GM18502 (cell line): ENCODE data around the gene SEMA5A.

Experiments used
- ATAC-seq: cut with Tn5 transposase; IDR thresholded peaks from one replicate; pipeline ENCODE4 v1.9.1; 2021; ENCODE audit warnings: mild to moderate bottlenecking; ENCODE audit not compliant: unreplicated experiment, poor library complexity

SEMA5A gene

DNA sequence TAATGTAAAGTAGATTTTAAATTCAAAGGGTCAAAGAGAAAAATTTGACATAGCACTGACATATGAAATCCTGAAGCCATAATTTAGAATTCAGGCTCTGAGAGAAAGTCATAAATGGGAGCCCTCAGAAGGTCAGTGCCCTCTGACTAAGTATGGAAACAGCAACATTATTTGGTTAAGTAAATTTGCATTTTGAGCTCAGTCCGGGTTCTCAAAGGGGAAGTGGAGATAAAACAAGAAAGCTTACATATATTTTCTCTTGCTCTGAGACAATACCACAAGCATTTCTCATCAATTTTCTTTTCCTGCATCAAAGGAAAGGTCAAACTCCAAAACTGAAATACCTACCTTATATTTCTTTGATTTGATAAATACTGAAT, 348.0 kb downstream of the SEMA5A start:
- peak; percentile 96 for ATAC-seq

DNA sequence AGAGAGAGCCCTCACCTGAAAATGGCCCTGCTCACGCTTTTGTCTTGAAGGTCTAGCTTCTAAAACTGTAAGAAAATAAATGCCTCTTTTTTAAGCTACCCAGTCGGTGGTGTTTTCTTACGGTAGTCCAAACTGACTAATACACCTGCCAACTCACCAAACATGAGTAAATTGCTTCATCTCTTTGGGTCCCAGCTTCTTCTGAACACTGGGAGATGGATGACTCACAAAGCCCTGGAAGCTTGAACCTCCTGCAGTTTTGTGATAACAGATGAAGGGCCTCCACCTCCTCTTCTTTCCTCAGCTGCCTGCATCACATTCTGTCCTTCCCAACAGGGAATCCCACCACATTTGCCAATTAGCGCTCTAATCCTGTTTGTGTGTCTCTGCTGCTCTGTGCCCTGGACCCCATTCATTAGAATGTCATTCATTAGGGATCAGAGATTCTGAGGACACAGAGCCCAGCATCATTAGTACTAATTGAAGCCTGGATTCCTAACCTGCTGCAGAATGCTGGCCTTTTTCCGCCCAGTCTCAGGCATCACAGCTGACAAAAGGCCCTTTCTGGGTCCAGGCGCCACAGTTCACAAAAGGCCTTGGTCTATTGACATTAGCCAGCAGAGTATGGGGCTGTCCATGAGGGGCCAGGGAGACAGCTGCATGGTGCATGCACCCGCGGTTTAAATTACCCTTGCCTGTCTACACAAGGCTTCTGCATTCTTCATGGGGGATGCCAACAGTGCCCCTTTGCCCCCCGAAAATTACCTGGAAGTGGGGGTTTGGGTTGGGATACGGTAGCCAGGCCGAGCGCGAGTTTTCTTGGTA, 349.3 kb downstream of the SEMA5A start:
- no peak for ATAC-seq

DNA sequence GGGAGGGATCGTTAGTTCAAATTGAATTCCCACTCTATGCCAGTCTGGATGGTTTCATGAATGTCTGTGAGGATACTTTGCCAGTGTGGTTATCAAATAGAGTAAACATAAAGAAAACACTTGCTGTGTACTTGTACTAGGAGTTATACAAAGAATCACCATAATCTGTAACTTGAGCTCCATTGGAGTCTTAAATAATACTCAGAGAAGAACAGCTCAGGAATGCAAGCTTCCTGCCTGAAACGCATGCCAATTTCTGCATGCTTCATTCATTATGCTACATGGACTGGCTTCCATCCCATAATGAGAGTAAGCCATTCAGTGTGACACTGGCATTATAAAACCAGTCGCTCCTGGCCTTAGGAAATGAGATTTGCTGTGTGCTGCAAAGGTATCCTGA, 351.4 kb downstream of the SEMA5A start:
- no peak for ATAC-seq

GRCh38 chr5:9192266-9192665, 353.6 kb downstream of the SEMA5A start:
- ATAC-seq, result no peak

- no peak for ATAC-seq
Measured at GRCh38 chr5:9189681-9190080, 356.2 kb downstream of the SEMA5A start.

DNA sequence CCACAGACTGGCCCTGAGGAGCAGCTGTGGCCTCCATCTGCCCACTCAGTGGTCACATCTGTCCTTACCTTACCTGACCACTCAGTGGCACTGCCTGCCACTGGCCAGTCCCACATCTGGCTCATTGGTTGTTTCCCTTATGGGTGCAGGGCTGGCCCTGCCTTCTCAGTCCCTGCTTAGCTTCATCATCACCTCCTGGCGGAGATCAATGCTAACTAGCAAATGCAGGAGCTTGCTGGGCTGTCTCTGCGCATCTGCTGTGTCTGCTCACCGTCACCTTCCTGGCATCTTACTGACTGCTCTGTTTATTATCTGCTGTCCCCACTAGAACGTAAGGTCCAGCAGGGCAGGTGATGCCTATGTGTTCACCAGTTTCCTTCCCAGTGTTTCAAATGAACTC, 356.9 kb downstream of the SEMA5A start:
- ATAC-seq, result no peak

- ATAC-seq, result no peak
Measured at GRCh38 chr5:9188131-9188530, 357.7 kb downstream of the SEMA5A start.

DNA sequence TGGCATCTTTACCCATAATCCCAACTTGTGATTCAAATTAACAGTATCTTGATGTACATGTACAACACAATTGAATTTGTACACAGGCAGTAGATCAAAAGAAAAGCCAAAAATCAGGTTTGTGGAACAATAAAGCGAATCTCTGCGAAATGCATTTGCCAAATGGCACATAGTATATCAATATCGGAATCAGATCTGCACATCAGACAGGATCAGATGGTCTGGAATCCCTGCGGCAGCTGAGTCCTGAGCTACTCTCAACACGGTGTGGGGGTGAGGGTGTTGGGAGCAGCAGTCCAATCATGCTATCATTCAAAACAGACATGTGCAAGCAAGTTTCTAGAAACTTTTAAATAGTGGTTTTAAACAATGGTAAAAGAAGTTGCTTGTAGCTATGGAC, 358.3 kb downstream of the SEMA5A start:
- ATAC-seq, result no peak

- ATAC-seq, result no peak
Measured at GRCh38 chr5:9186069-9186468, 359.8 kb downstream of the SEMA5A start.

GRCh38 chr5:9183992-9184391, 361.9 kb downstream of the SEMA5A start:
- ATAC-seq, result no peak

GRCh38 chr5:9182899-9183695, 362.8 kb downstream of the SEMA5A start:
- ATAC-seq, result no peak

GRCh38 chr5:9176641-9177040, 369.2 kb downstream of the SEMA5A start:
- no peak for ATAC-seq

GRCh38 chr5:9174446-9174845, 371.4 kb downstream of the SEMA5A start:
- ATAC-seq, result no peak

- no peak for ATAC-seq
Measured at GRCh38 chr5:9173281-9174048, 372.4 kb downstream of the SEMA5A start.

DNA sequence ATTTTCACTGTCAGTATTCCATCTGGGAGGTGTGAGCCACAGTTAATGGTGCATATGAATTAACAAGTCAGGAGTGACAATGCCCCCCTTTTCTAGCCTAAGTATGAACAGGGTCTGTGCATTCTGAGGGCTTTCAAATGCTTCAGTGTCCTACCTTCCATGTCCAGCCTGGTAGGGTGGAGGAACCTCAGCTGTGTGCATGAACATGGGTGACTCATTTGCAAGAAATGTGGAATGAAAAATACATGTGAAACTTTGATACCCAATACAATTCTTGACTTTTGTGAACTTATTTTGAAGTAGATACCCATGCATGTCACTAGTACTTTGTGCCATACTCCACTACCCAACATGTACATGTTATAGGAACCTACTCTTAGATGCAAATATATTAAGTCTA, 375.8 kb downstream of the SEMA5A start:
- no peak for ATAC-seq

DNA sequence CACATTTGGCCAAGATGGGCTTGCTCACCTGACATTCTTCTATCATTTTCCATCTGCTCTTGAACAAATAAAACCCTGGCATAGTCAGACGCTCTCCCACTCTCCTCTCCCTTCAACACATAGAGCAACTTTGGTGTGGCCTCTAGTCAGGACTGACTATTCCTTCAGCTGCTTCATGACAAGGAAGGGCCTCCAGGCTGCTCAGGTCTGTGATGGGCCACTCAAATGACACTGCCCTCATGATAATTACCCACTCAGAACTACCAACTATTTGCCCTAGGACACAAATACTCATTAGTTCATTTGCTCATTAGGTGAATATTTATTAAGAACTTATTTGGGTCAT, 376.3 kb downstream of the SEMA5A start:
- ATAC-seq, result no peak

DNA sequence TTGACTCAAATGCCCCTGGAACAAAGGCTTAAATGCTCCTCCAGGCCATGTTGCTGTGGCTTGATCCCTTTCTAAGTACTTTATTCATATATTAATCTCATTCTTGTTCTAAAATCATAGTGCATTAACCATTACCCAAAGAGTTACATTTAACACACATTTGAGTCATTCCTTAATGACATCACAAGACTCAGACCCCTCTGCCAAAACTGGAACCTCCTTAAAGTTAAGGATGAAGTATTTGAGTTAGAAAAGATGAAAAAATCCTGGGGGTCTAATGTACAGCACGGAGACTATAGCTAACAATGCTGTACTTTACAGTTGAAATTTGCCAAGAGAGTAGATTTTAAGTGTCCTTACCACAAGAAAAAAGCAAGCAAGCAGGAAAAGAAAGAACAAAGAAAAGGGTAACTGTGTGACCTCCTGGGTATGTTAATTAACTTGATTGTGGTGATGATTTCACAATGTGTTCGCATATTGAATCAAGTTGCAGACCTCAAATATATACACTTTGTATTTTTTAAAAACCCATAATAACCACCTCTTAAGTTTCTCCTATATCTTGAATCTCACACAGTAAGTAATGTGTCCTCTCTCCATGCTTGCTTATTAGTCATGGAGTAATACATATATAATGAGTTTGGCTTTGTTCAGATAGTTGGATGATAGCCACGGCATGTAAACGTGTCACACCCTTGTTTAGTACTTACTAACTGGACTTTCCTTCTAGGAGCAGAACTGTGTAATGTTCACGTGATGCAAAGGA, 376.9 kb downstream of the SEMA5A start:
- no peak for ATAC-seq

DNA sequence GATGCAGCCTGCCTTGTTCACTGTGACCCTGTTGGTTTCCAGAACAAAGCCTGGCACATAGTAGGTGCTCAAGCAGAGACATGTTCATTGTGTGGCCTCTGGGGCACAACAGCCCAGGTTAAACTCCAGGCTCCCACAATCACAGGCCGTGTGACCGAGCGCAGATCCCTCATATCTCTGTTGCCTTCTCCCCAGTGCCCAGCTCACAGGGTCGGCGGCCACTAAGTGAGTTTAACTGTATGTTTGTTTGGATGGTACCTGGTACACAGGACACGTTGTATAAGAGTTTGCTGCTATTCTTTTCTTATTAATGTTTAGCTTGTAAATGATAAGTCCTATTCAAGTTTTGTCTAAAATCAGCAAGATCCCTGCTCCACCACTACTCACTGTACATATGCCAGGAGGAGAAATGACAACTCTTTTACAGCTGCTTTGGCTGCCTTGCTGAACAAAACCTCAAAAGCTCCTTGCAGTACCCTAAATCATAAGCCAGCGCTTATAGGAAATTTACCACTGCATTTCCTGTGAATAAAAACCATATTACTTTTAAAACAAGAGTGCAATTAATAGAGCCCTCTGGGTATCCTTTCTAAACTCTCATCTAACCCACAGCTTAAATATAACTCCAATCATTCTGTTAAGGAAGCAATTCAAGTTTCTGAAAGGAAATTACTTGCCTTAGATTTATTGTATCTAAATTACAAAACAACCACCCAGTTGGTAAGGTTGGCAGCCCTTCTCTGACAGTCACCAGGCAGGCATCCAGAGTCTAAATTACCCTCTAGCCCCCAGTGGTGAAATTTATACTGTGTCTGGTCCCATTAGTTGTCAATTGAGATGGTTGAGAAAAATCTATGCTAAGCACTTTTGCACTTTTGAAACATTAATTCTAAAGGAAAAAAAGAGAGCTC, 379.4 kb downstream of the SEMA5A start:
- no peak for ATAC-seq

DNA sequence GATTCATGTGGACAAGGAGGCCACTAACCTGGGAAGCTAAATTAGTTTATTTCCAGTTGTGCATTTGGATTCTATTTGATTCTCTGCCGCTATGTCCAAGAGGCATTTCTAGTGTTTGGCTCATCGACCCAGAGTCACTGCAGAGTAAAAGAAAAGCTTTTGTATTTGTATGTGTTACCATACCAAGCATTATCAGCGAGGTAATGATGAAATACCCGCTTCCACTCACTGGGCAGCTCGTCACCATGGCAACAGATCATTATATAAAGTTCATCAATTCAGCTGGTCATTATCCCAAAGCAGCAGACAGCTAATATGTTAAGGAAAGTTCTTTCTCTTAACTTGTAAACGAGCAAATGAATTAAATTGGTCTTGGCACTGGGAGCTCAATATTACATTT, 380.3 kb downstream of the SEMA5A start:
- no peak for ATAC-seq
